Measurements from ENCODE around the gene RPL41. TPM values are rescaled to one million over a fixed set of nuclear protein-coding genes. Genes with fewer than 3 reads are reported as not detected.

RPL41 gene
- total RNA-seq, 1 experiment from 2014 or later = 4,637 TPM

DNA sequence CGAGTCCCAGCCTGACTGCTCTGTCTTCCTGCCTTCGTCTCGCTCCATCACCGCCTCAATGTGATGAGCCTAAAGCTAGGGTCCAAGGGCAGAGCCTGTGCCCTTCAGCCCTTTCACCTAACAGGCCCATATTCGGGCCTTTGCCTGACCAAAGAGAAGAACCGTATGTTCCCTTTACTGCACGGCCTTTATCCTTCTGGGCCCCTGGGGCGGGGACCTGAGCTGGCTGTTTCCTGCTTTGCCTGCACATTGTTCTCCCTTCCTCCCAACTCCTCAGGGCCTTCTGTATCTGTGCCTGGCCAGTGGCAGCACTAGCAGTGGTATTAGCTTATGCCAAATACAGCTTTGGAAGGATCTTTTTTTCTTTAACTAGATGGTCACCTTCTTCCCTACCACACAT is 27.4 kb downstream of the RPL41 start:
- no peak overlapping the region for H3K18ac ChIP-seq (ENCODE audit: insufficient read length, low read depth, low read length)
- Mint-ChIP-seq H3K9me3 (no peaks in the 10 kb centered on the region; a peak in 2 of 5 replicates), H3K4me1 (no peaks in the 10 kb centered on the region), H3K4me3 (no peak overlapping the region), H3K36me3 (ENCODE audit: insufficient read depth in 1 of 3, low read depth in 3 of 3) (peaks cover 35 to 64% (median 61%) of the 10 kb centered on the region in 3 experiments), H3K27me3 (ENCODE audit: low read depth) (no peaks in the 10 kb centered on the region), H3K27ac (no peak overlapping the region; a peak in 1 of 7 replicates)
- no peak overlapping the region for H3K56ac ChIP-seq (ENCODE audit: insufficient read length, low read depth, low read length)
- no peak overlapping the region for H3K27ac ChIP-seq (ENCODE audit: insufficient read length, low read depth, low read length)
- H3K4ac ChIP-seq (ENCODE audit: low read depth, low read length) = no peak overlapping the region
- no peak overlapping the region for H3K14ac ChIP-seq (ENCODE audit: insufficient read depth, low read length)
- no peak overlapping the region for H2BK15ac ChIP-seq (ENCODE audit: low read depth, low read length)
- H3K4me2 ChIP-seq (ENCODE audit: insufficient read depth, insufficient read length, low read length) = no peak overlapping the region
- H4K20me1 ChIP-seq (ENCODE audit: control insufficient read depth, insufficient read depth, insufficient read length) = no peaks in the 10 kb centered on the region
- no peak overlapping the region for H3K23ac ChIP-seq (ENCODE audit: insufficient read length, low read depth, low read length)
- H3K79me1 ChIP-seq (ENCODE audit: insufficient read depth, low read depth, low read length, poor library complexity, severe bottlenecking) = no peaks in the 10 kb centered on the region
- no CpG with 5 or more reads among the region's 8 CpGs for WGBS (ENCODE audit: extremely low coverage, insufficient read length, low lambda C conversion rate)
- no peak overlapping the region for H4K5ac ChIP-seq (ENCODE audit: insufficient read length, low read depth, low read length)
- DNase-seq = no peak
- H2BK120ac ChIP-seq (ENCODE audit: low read depth, low read length, poor library complexity, severe bottlenecking) = no peak overlapping the region
- H2BK20ac ChIP-seq (ENCODE audit: low read depth, low read length, poor library complexity, severe bottlenecking) = no peak overlapping the region
- H2AFZ ChIP-seq (ENCODE audit: low read length) = no peak overlapping the region
- no peak overlapping the region for H4K8ac ChIP-seq (replicated peaks; ENCODE audit: insufficient read length, low read depth, low read length)
- H3K9ac ChIP-seq (ENCODE audit: extremely low read depth, insufficient read length, low read length) = no peak overlapping the region
- H2BK5ac ChIP-seq (ENCODE audit: insufficient read length, low read length) = no peak overlapping the region
- H2BK12ac ChIP-seq (ENCODE audit: insufficient read length, low read depth, low read length) = no peak overlapping the region
- no peak overlapping the region for H4K91ac ChIP-seq (ENCODE audit: insufficient read length, low read depth, low read length)
- no peaks in the 10 kb centered on the region for H3K4me1 ChIP-seq (ENCODE audit: insufficient read depth, low read length)
- H3K9me3 ChIP-seq (ENCODE audit: control insufficient read depth, low read depth, low read length) = no peaks in the 10 kb centered on the region
- TF ChIP-seq, protein P1, sequence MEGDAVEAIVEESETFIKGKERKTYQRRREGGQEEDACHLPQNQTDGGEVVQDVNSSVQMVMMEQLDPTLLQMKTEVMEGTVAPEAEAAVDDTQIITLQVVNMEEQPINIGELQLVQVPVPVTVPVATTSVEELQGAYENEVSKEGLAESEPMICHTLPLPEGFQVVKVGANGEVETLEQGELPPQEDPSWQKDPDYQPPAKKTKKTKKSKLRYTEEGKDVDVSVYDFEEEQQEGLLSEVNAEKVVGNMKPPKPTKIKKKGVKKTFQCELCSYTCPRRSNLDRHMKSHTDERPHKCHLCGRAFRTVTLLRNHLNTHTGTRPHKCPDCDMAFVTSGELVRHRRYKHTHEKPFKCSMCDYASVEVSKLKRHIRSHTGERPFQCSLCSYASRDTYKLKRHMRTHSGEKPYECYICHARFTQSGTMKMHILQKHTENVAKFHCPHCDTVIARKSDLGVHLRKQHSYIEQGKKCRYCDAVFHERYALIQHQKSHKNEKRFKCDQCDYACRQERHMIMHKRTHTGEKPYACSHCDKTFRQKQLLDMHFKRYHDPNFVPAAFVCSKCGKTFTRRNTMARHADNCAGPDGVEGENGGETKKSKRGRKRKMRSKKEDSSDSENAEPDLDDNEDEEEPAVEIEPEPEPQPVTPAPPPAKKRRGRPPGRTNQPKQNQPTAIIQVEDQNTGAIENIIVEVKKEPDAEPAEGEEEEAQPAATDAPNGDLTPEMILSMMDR (conservative IDR thresholded peaks at IDR 0.05) = no peak
- no peak overlapping the region for H2AK5ac ChIP-seq (ENCODE audit: insufficient read length, low read length)
- no peaks in the 10 kb centered on the region for H3K23me2 ChIP-seq (ENCODE audit: insufficient read length, low read depth, low read length, poor library complexity, severe bottlenecking)
- H3K79me2 ChIP-seq (ENCODE audit: insufficient read depth, low read length) = no peaks in the 10 kb centered on the region
- no peak overlapping the region for H3T11ph ChIP-seq (ENCODE audit: low read length)
- H3K27me3 ChIP-seq (ENCODE audit: insufficient read depth, low read length) = no peaks in the 10 kb centered on the region
